ENCODE results near the gene SHISA7. TPM values are rescaled to one million over a fixed set of nuclear protein-coding genes. Genes with fewer than 3 reads are reported as not detected.
"Not testable (repeated sequence)": the region's sequence is repeated elsewhere in the genome, so short reads cannot be mapped to it uniquely, and the experiment has no call there.

SHISA7 gene
- total and polyA plus RNA-seq, 11 donors = not detected

GRCh38 chr19:55423225-55424005 lies 19.7 kb downstream of the SHISA7 start:
- no peaks in the 10 kb centered on the region for H3K4me1 ChIP-seq
- 42 to 64% (median 53%) methylated on average over 13 of the region's 13 CpGs for WGBS, 4 donors
- TF ChIP-seq, protein P1, sequence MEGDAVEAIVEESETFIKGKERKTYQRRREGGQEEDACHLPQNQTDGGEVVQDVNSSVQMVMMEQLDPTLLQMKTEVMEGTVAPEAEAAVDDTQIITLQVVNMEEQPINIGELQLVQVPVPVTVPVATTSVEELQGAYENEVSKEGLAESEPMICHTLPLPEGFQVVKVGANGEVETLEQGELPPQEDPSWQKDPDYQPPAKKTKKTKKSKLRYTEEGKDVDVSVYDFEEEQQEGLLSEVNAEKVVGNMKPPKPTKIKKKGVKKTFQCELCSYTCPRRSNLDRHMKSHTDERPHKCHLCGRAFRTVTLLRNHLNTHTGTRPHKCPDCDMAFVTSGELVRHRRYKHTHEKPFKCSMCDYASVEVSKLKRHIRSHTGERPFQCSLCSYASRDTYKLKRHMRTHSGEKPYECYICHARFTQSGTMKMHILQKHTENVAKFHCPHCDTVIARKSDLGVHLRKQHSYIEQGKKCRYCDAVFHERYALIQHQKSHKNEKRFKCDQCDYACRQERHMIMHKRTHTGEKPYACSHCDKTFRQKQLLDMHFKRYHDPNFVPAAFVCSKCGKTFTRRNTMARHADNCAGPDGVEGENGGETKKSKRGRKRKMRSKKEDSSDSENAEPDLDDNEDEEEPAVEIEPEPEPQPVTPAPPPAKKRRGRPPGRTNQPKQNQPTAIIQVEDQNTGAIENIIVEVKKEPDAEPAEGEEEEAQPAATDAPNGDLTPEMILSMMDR (IDR thresholded peaks at IDR 0.05) = no peak
- no peak for TF ChIP-seq POLR2A (IDR thresholded peaks at IDR 0.05)
- intact Hi-C loops (cut with DNase I) = no loop called here
- H3K4me3 ChIP-seq = no peak overlapping the region
- no peaks in the 10 kb centered on the region for H3K9me3 ChIP-seq
- no peak overlapping the region for H3K27ac ChIP-seq
- ATAC-seq (peak in 2 of 4 donors; percentile 31 to 73), DNase-seq (no peak)
- no peaks in the 10 kb centered on the region for H3K36me3 ChIP-seq
- H3K27me3 ChIP-seq = peaks cover 0 to 22% (median under 1%) of the 10 kb centered on the region in 9 donors

DNA sequence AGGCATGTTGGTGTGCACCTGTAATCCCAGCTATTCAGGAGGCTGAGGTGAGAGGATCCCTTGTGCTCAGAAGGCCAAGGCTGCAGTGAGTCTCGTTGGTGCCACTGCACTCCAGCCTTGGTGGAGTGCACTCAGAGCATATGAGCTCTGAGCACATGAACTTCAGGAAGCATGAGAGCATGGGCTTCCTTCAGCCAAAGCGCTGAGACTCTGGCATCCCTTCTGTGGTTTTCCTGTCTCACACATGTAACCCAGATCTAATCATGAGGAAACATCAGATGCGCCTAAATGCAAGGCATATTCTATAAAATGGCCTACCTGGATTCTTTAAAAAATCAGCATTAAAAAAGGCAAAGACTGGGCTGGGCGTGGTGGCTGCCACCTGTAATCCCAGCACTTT lies 21.8 kb downstream of the SHISA7 start:
- H3K4me1 ChIP-seq; H3K9me3 ChIP-seq; H3K27ac ChIP-seq; H3K4me3 ChIP-seq; ATAC-seq; intact Hi-C loops (cut with DNase I); H3K36me3 ChIP-seq; DNase-seq: not testable (repeated sequence)
- H3K27me3 ChIP-seq = peaks cover 0 to 23% (median 0%) of the 10 kb centered on the region in 9 donors
- WGBS, 4 donors = 51 to 63% (median 59%) methylated on average over 4 of the region's 4 CpGs

DNA sequence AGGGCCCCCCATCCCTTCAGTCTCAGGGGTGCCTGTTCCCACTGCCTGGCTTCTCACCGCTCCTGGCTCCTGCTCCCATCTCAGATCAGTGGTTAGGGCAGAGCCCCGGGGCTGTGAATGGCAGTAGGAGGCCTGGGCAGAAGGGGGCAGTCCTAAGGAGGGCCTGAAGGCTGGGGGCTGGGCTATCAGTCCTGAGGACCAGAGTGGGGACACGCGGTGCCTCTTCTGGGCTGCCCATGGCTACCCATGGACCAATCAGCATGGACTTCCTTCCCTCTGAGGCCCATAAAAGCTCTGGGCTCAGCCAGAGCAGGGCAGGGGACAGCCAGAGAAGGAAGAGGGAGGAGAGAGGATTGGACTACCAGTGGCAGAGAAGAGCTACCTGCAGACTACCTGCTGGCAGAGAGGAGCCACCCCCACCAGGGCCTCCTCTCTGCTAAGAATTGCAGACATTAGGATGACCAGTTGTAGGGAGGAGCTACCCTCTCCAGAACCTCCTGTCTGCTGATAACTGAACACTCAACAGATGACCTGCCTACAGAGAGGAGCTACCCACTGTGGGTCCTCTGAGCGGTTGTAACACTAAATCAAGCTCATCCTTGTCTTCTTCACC lies 23.4 kb downstream of the SHISA7 start:
- ATAC-seq (no peak), DNase-seq (peak in 1 of 5 donors; percentile 4)
- no peak overlapping the region for H3K4me3 ChIP-seq
- 76 to 82% (median 79%) methylated on average over 3 to 5 of the region's 5 CpGs for WGBS, 4 donors
- H3K36me3 ChIP-seq = no peaks in the 10 kb centered on the region
- TF ChIP-seq POLR2A (IDR thresholded peaks at IDR 0.05) = no peak
- TF ChIP-seq, protein P1 (IDR thresholded peaks at IDR 0.05) = no peak
- no peak overlapping the region for H3K27ac ChIP-seq
- peaks cover 0 to 20% (median 0%) of the 10 kb centered on the region in 9 donors for H3K27me3 ChIP-seq
- H3K4me1 ChIP-seq = no peaks in the 10 kb centered on the region
- no peaks in the 10 kb centered on the region for H3K9me3 ChIP-seq
- intact Hi-C loops (cut with DNase I) = loop anchor here in 8 of 10 donors (2.0 to 10.0 kb wide), 4 partner anchors 115 to 279 kb away; partner anchors contain the start of gene TNNT1 (in 1 of the 8)

DNA sequence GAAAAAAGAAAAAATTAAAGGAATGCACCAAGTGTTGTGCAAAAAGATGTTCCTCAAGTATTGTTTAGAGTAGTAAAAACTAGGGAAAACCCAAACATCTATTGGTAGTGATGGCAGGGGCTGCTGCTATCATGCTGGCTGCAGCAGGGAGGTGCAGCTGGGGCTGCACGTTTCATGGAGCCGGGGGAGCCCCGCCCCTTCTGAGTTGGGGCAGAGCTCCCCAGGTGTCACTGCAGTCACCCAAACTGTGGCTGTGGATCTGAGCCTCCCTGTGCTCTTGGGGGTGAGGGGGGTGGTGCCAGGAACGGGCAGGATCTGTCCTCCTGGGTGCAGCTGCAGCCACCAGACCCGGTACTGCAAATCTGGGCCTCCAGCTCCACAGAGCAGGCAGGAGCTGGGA lies 24.0 kb downstream of the SHISA7 start:
- 52 to 64% (median 60%) methylated on average over 5 of the region's 5 CpGs for WGBS, 4 donors
- intact Hi-C loops (cut with DNase I) = loop anchor here in 8 of 10 donors (2.0 to 10.0 kb wide), 4 partner anchors 114 to 278 kb away; partner anchors contain the start of gene TNNT1 (in 1 of the 8)

More for the DNA sequence above, 24.0 kb downstream of the SHISA7 start:
- peak in 1 of 5 donors; percentile 4 for DNase-seq
- Histone ChIP-seq H3K36me3 (no peaks in the 10 kb centered on the region), H3K4me1 (no peaks in the 10 kb centered on the region), H3K27ac (no peak overlapping the region), H3K4me3 (no peak overlapping the region), H3K27me3 (peaks cover 0 to 18% (median 0%) of the 10 kb centered on the region in 9 donors), H3K9me3 (no peaks in the 10 kb centered on the region)
- no peak for ATAC-seq
- no peak for TF ChIP-seq POLR2A (IDR thresholded peaks at IDR 0.05)
- TF ChIP-seq, protein P1 (IDR thresholded peaks at IDR 0.05) = no peak

Measured in heart left ventricle (tissue), 16 donors.